Fibroblast of lung (primary cell): ENCODE data around the gene EPHB1. TPM values are rescaled to one million over a fixed set of nuclear protein-coding genes. Genes with fewer than 3 reads are reported as not detected.

Experiments
- DNase-seq, 2 donors: peaks; one replicate each; pipeline versions ENCODE4 v3.0.0 to v3.0.0-alpha.2; 2010; ENCODE audit warnings: low read depth in 2 of 2
- H2AFZ ChIP-seq: 2 replicates; pipeline ENCODE4 v1.5.1; 2012; ENCODE audit warnings: low read length, control low read depth, inconsistent platforms
- H3K27ac ChIP-seq: 2 replicates; pipeline ENCODE4 v1.5.1; 2011; ENCODE audit warnings: low read length, control low read depth; ENCODE audit not compliant: insufficient read depth
- H3K27me3 ChIP-seq: 2 replicates; pipeline ENCODE4 v1.5.1; 2011; ENCODE audit warnings: mild to moderate bottlenecking, low read length; ENCODE audit not compliant: control insufficient read depth, insufficient read depth
- H3K36me3 ChIP-seq: 2 replicates; pipeline ENCODE4 v1.5.1; 2011; ENCODE audit warnings: low read length; ENCODE audit not compliant: control insufficient read depth, insufficient read depth
- H3K4me1 ChIP-seq: 2 replicates; pipeline ENCODE4 v1.5.1; 2011; ENCODE audit warnings: low read length; ENCODE audit not compliant: control insufficient read depth, insufficient read depth; ENCODE audit errors: extremely low read depth
- H3K4me2 ChIP-seq: 2 replicates; pipeline ENCODE4 v1.5.1; 2011; ENCODE audit warnings: low read length, control low read depth; ENCODE audit not compliant: insufficient read depth; ENCODE audit errors: extremely low read depth
- H3K4me3 ChIP-seq, 4 experiments: fragments of 200-600 bp in 1 of 4; sonication (generic) in 1 of 4; replicated peaks in 1 of 4; 2 replicates each; pipeline ENCODE4 v1.5.1; 2011 to 2016; ENCODE audit warnings: low read length in 4 of 4, low read depth in 3 of 4, mild to moderate bottlenecking in 3 of 4, control low read depth in 2 of 4, inconsistent platforms in 1 of 4, mixed read lengths in 1 of 4; ENCODE audit not compliant: insufficient read depth in 1 of 4; ENCODE audit errors: control extremely low read depth in 1 of 4
- H3K79me2 ChIP-seq: 2 replicates; pipeline ENCODE4 v1.5.1; 2012; ENCODE audit warnings: mild to moderate bottlenecking, low read length, inconsistent platforms; ENCODE audit not compliant: control insufficient read depth, insufficient read depth
- H3K9ac ChIP-seq: 2 replicates; pipeline ENCODE4 v1.5.1; 2011; ENCODE audit warnings: mild to moderate bottlenecking, low read length, control low read depth; ENCODE audit not compliant: insufficient read depth
- H3K9me3 ChIP-seq: 2 replicates; pipeline ENCODE4 v1.5.1; 2012; ENCODE audit warnings: low read depth, low read length; ENCODE audit not compliant: control insufficient read depth, insufficient read depth
- H4K20me1 ChIP-seq: 2 replicates; pipeline ENCODE4 v1.5.1; 2011; ENCODE audit warnings: low read length; ENCODE audit not compliant: control insufficient read depth, insufficient read depth; ENCODE audit errors: extremely low read depth
- CTCF ChIP-seq, 2 donors: IDR thresholded peaks in 1 of 2; conservative IDR thresholded peaks in 1 of 2; 1 replicate in 1 of 2; 2 replicates in 1 of 2; pipeline ENCODE4 v1.5.1; 2011 to 2012; ENCODE audit warnings: low read length in 2 of 2, control low read depth in 1 of 2, inconsistent platforms in 1 of 2, low read depth in 1 of 2, mild to moderate bottlenecking in 1 of 2
- EZH2 ChIP-seq: IDR thresholded peaks from 2 replicates; pipeline ENCODE4 v1.5.1; 2012; ENCODE audit warnings: low read length, control low read depth, mild to moderate bottlenecking; ENCODE audit errors: missing control alignments
- polyA plus RNA-seq, 2 donors: library from polyadenylated mRNA; depleted of rRNA in 1 of 2; stranded (reverse) in 1 of 2; unstranded in 1 of 2; fragments of >200 nt; gene quantifications; 2 replicates each; pipeline ENCODE4 v1.2.1, GENCODE V29; 2011 to 2012; ENCODE audit warnings: missing spikeins in 1 of 2
- total RNA-seq: library from RNA; depleted of rRNA; stranded (reverse); fragments of >200 nt; gene quantifications from 2 replicates; pipeline ENCODE4 v1.2.1, GENCODE V29; 2014

Gene EPHB1
- total and polyA plus RNA-seq, 2 donors (not counting 1 experiment from before 2014, with no cell fraction given): 0.14 to 0.50 TPM

GRCh38 chr3:134849561-134849960 lies 54.5 kb downstream of the EPHB1 start:
- Histone ChIP-seq H3K27me3 (no peaks in the 10 kb centered on the region), H4K20me1 (no peaks in the 10 kb centered on the region), H3K79me2 (no peaks in the 10 kb centered on the region), H3K36me3 (no peaks in the 10 kb centered on the region), H3K9ac (no peak overlapping the region), H3K4me3 (no peak overlapping the region), H3K27ac (no peak overlapping the region), H3K4me2 (no peak overlapping the region), H3K4me1 (peaks cover 4% of the 10 kb centered on the region), H3K9me3 (no peaks in the 10 kb centered on the region), H2AFZ (no peak overlapping the region)
- TF ChIP-seq EZH2 (no peak), CTCF (conservative IDR thresholded peaks at IDR 0.05 in 1 of 2, IDR thresholded peaks at IDR 0.05 in 1 of 2; ENCODE audit: low read depth in 1 of 2, low read length in 2 of 2) (no peak)
- no peak for DNase-seq

GRCh38 chr3:134850761-134851160 lies 55.7 kb downstream of the EPHB1 start:
- Histone ChIP-seq H3K4me3 (no peak overlapping the region), H3K4me2 (no peak overlapping the region), H2AFZ (no peak overlapping the region), H3K36me3 (no peaks in the 10 kb centered on the region), H3K27ac (no peak overlapping the region), H3K9ac (no peak overlapping the region), H3K9me3 (no peaks in the 10 kb centered on the region), H4K20me1 (no peaks in the 10 kb centered on the region), H3K4me1 (peaks cover 4% of the 10 kb centered on the region), H3K27me3 (no peaks in the 10 kb centered on the region), H3K79me2 (no peaks in the 10 kb centered on the region)
- TF ChIP-seq CTCF (conservative IDR thresholded peaks at IDR 0.05 in 1 of 2, IDR thresholded peaks at IDR 0.05 in 1 of 2; ENCODE audit: low read depth in 1 of 2, low read length in 2 of 2) (no peak), EZH2 (no peak)
- no peak for DNase-seq

- no peaks in the 10 kb centered on the region for H4K20me1 ChIP-seq
- no peaks in the 10 kb centered on the region for H3K79me2 ChIP-seq
- no peaks in the 10 kb centered on the region for H3K9me3 ChIP-seq
- H3K27ac ChIP-seq: no peak overlapping the region
- no peak for DNase-seq
- H3K36me3 ChIP-seq: no peaks in the 10 kb centered on the region
- H3K4me3 ChIP-seq: no peak overlapping the region
- peaks cover 3% of the 10 kb centered on the region for H3K4me1 ChIP-seq
- no peak overlapping the region for H2AFZ ChIP-seq
- TF ChIP-seq EZH2 (no peak), CTCF (conservative IDR thresholded peaks at IDR 0.05 in 1 of 2, IDR thresholded peaks at IDR 0.05 in 1 of 2; ENCODE audit: low read depth in 1 of 2, low read length in 2 of 2) (no peak)
- H3K27me3 ChIP-seq: no peaks in the 10 kb centered on the region
- no peak overlapping the region for H3K4me2 ChIP-seq
- H3K9ac ChIP-seq: no peak overlapping the region
These were observed 57.1 kb downstream of the EPHB1 start for GRCh38 chr3:134852132-134852531.
